OCI-LY1 (cell line): ENCODE data around the gene ANKRD39.

Source experiments
- H2AFZ ChIP-seq: fragments of 200-600 bp; sonication (generic), shearing (Covaris generic); 2 replicates; pipeline ENCODE4 v1.6.0; 2014; ENCODE audit warnings: antibody characterized with exemption, mild to moderate bottlenecking, low read length
- H3F3A ChIP-seq: fragments of 200-600 bp; sonication (generic), shearing (Covaris generic); 2 replicates; pipeline ENCODE4 v1.6.0; 2014; ENCODE audit warnings: mild to moderate bottlenecking, antibody characterized with exemption, low read length, moderate library complexity; ENCODE audit not compliant: insufficient read depth
- H3K27ac ChIP-seq: fragments of 200-600 bp; sonication (generic); 2 replicates; pipeline ENCODE4 v1.5.1; 2014; ENCODE audit warnings: low read length, mixed run types, mild to moderate bottlenecking, low read depth; ENCODE audit not compliant: poor library complexity, severe bottlenecking
- H3K27me3 ChIP-seq: fragments of 200-600 bp; sonication (generic); 2 replicates; pipeline ENCODE4 v1.6.0; 2014; ENCODE audit warnings: antibody characterized with exemption, mild to moderate bottlenecking, low read length, moderate library complexity; ENCODE audit not compliant: insufficient read depth
- H3K36me3 ChIP-seq: fragments of 200-600 bp; sonication (generic); 2 replicates; pipeline ENCODE4 v1.6.1; 2014; ENCODE audit warnings: mild to moderate bottlenecking, antibody characterized with exemption, low read length, moderate library complexity, mixed read lengths; ENCODE audit not compliant: insufficient read depth
- H3K4me1 ChIP-seq: fragments of 200-600 bp; sonication (generic); 2 replicates; pipeline ENCODE4 v1.5.1; 2014; ENCODE audit warnings: mild to moderate bottlenecking, low read length, moderate library complexity; ENCODE audit not compliant: insufficient read depth, severe bottlenecking
- H3K4me2 ChIP-seq: fragments of 200-600 bp; sonication (generic), shearing (Covaris generic); 2 replicates; pipeline ENCODE4 v1.6.1; 2014; ENCODE audit warnings: low read length
- H3K4me3 ChIP-seq: fragments of 200-600 bp; sonication (generic); 2 replicates; pipeline ENCODE4 v1.5.1; 2014; ENCODE audit warnings: low read length, low read depth, mild to moderate bottlenecking, mixed read lengths; ENCODE audit not compliant: poor library complexity, severe bottlenecking
- H3K79me2 ChIP-seq: fragments of 200-600 bp; shearing (Covaris generic); 2 replicates; pipeline ENCODE4 v1.6.1; 2016; ENCODE audit warnings: mixed run types, low read length, mixed read lengths; ENCODE audit not compliant: insufficient read depth
- H3K9ac ChIP-seq: fragments of 200-600 bp; sonication (generic), shearing (Covaris generic); 2 replicates; pipeline ENCODE4 v1.6.1; 2014; ENCODE audit warnings: mild to moderate bottlenecking, low read length, mixed read lengths
- H3K9me2 ChIP-seq: fragments of 200-600 bp; sonication (generic), shearing (Covaris generic); 2 replicates; pipeline ENCODE4 v1.6.1; 2014; ENCODE audit warnings: low read depth, mild to moderate bottlenecking, low read length, mixed read lengths
- H3K9me3 ChIP-seq: fragments of 200-600 bp; shearing (Covaris generic); 2 replicates; pipeline ENCODE4 v1.6.1; 2014; ENCODE audit warnings: low read length, mixed read lengths
- H4K20me1 ChIP-seq: fragments of 200-600 bp; sonication (generic), shearing (Covaris generic); 2 replicates; pipeline ENCODE4 v1.6.0; 2016; ENCODE audit warnings: mild to moderate bottlenecking, low read length; ENCODE audit not compliant: insufficient read depth
- CTCF ChIP-seq: fragments of 200-600 bp; sonication (generic), shearing (Covaris generic); IDR thresholded peaks from 2 replicates; pipeline ENCODE4 v1.5.1; 2017; ENCODE audit warnings: mild to moderate bottlenecking, antibody characterized with exemption, low read length, moderate library complexity, mixed read lengths
- EZH2 ChIP-seq: fragments of 200-600 bp; sonication (generic), shearing (Covaris generic); IDR thresholded peaks from 2 replicates; pipeline ENCODE4 v1.8.0; 2017; ENCODE audit warnings: borderline replicate concordance, mixed run types, mild to moderate bottlenecking, antibody characterized with exemption, low read length, moderate library complexity, mixed read lengths

ANKRD39 gene

GRCh38 chr2:96878171-96878570 lies 20.4 kb upstream of the ANKRD39 start:
- Histone ChIP-seq H3K4me2 (no peak overlapping the region), H3K4me3 (no peak overlapping the region), H3K27ac (no peak overlapping the region), H3K79me2 (no peaks in the 10 kb centered on the region), H3F3A (no peaks in the 10 kb centered on the region), H3K27me3 (peaks cover 19% of the 10 kb centered on the region), H3K9ac (no peak overlapping the region), H3K9me2 (no peaks in the 10 kb centered on the region), H2AFZ (no peak overlapping the region), H3K4me1 (peaks cover 5% of the 10 kb centered on the region), H3K9me3 (no peaks in the 10 kb centered on the region), H3K36me3 (no peaks in the 10 kb centered on the region), H4K20me1 (no peaks in the 10 kb centered on the region)
- TF ChIP-seq EZH2 = no peak
- TF ChIP-seq CTCF = no peak

- H3K4me1 ChIP-seq = peaks cover 5% of the 10 kb centered on the region
Observed at GRCh38 chr2:96877631-96878092, 19.8 kb upstream of the ANKRD39 start.

GRCh38 chr2:96877042-96877451 lies 19.2 kb upstream of the ANKRD39 start:
- H3F3A ChIP-seq = no peaks in the 10 kb centered on the region
- H3K27me3 ChIP-seq = peaks cover 19% of the 10 kb centered on the region
- no peak for TF ChIP-seq EZH2
- no peak for TF ChIP-seq CTCF
- H3K27ac ChIP-seq = no peak overlapping the region
- H3K9me2 ChIP-seq = no peaks in the 10 kb centered on the region
- H3K4me3 ChIP-seq = no peak overlapping the region
- H3K9ac ChIP-seq = no peak overlapping the region
- no peak overlapping the region for H3K4me2 ChIP-seq
- no peaks in the 10 kb centered on the region for H3K9me3 ChIP-seq
- no peaks in the 10 kb centered on the region for H4K20me1 ChIP-seq
- H2AFZ ChIP-seq = no peak overlapping the region
- H3K79me2 ChIP-seq = no peaks in the 10 kb centered on the region
- H3K4me1 ChIP-seq = peaks cover 5% of the 10 kb centered on the region
- no peaks in the 10 kb centered on the region for H3K36me3 ChIP-seq

More at GRCh38 chr2:96877631-96878092, 19.8 kb upstream of the ANKRD39 start:
- Histone ChIP-seq H4K20me1 (no peaks in the 10 kb centered on the region), H2AFZ (no peak overlapping the region), H3K9me3 (no peaks in the 10 kb centered on the region), H3K9me2 (no peaks in the 10 kb centered on the region), H3K4me2 (no peak overlapping the region), H3K36me3 (no peaks in the 10 kb centered on the region), H3F3A (no peaks in the 10 kb centered on the region), H3K27me3 (peaks cover 19% of the 10 kb centered on the region), H3K27ac (no peak overlapping the region), H3K9ac (no peak overlapping the region), H3K79me2 (no peaks in the 10 kb centered on the region), H3K4me3 (no peak overlapping the region)
- TF ChIP-seq EZH2 (no peak), CTCF (no peak)
